ENCODE measurements around the gene PODXL2.

PODXL2 gene

GRCh38 chr3:127711896-127712295 lies 82.9 kb downstream of the PODXL2 start:
- TF ChIP-seq GATA2 (IDR thresholded peaks at IDR 0.05; ENCODE audit: low read depth, low read length), result no peak
- no peak for TF ChIP-seq GATA3 (IDR thresholded peaks at IDR 0.05; ENCODE audit: low read depth, low read length)

- TF ChIP-seq GATA3 (IDR thresholded peaks at IDR 0.05; ENCODE audit: low read depth, low read length), result no peak
- TF ChIP-seq GATA2 (IDR thresholded peaks at IDR 0.05; ENCODE audit: low read depth, low read length), result no peak
Measured at GRCh38 chr3:127712461-127712860, 83.5 kb downstream of the PODXL2 start.

- TF ChIP-seq GATA2 (IDR thresholded peaks at IDR 0.05; ENCODE audit: low read depth, low read length), result no peak
- no peak for TF ChIP-seq GATA3 (IDR thresholded peaks at IDR 0.05; ENCODE audit: low read depth, low read length)
Measured at GRCh38 chr3:127712881-127713771, 84.1 kb downstream of the PODXL2 start.

GRCh38 chr3:127714125-127714571 lies 85.2 kb downstream of the PODXL2 start:
- TF ChIP-seq GATA3 (IDR thresholded peaks at IDR 0.05; ENCODE audit: low read depth, low read length) (no peak), GATA2 (IDR thresholded peaks at IDR 0.05; ENCODE audit: low read depth, low read length) (no peak)

GRCh38 chr3:127714866-127715265 lies 85.9 kb downstream of the PODXL2 start:
- TF ChIP-seq GATA3 (IDR thresholded peaks at IDR 0.05; ENCODE audit: low read depth, low read length), result no peak
- TF ChIP-seq GATA2 (IDR thresholded peaks at IDR 0.05; ENCODE audit: low read depth, low read length), result no peak

GRCh38 chr3:127715532-127715931 lies 86.5 kb downstream of the PODXL2 start:
- TF ChIP-seq GATA3 (IDR thresholded peaks at IDR 0.05; ENCODE audit: low read depth, low read length), result no peak
- no peak for TF ChIP-seq GATA2 (IDR thresholded peaks at IDR 0.05; ENCODE audit: low read depth, low read length)

- TF ChIP-seq GATA2 (IDR thresholded peaks at IDR 0.05; ENCODE audit: low read depth, low read length) (no peak), GATA3 (IDR thresholded peaks at IDR 0.05; ENCODE audit: low read depth, low read length) (no peak)
Measured at GRCh38 chr3:127716384-127716783, 87.4 kb downstream of the PODXL2 start.

- TF ChIP-seq GATA3 (IDR thresholded peaks at IDR 0.05; ENCODE audit: low read depth, low read length), result no peak
- TF ChIP-seq GATA2 (IDR thresholded peaks at IDR 0.05; ENCODE audit: low read depth, low read length), result no peak
Measured at GRCh38 chr3:127717357-127718244, 88.6 kb downstream of the PODXL2 start.

- TF ChIP-seq GATA3 (IDR thresholded peaks at IDR 0.05; ENCODE audit: low read depth, low read length) (no peak), GATA2 (IDR thresholded peaks at IDR 0.05; ENCODE audit: low read depth, low read length) (no peak)
Measured at GRCh38 chr3:127718245-127718915, 89.4 kb downstream of the PODXL2 start.

- TF ChIP-seq GATA3 (IDR thresholded peaks at IDR 0.05; ENCODE audit: low read depth, low read length) (no peak), GATA2 (IDR thresholded peaks at IDR 0.05; ENCODE audit: low read depth, low read length) (no peak)
Measured at GRCh38 chr3:127718916-127719290, 89.9 kb downstream of the PODXL2 start.

GRCh38 chr3:127719369-127719768 lies 90.4 kb downstream of the PODXL2 start:
- no peak for TF ChIP-seq GATA2 (IDR thresholded peaks at IDR 0.05; ENCODE audit: low read depth, low read length)
- TF ChIP-seq GATA3 (IDR thresholded peaks at IDR 0.05; ENCODE audit: low read depth, low read length), result no peak

- TF ChIP-seq GATA2 (IDR thresholded peaks at IDR 0.05; ENCODE audit: low read depth, low read length) (no peak), GATA3 (IDR thresholded peaks at IDR 0.05; ENCODE audit: low read depth, low read length) (no peak)
Measured at GRCh38 chr3:127720161-127720823, 91.3 kb downstream of the PODXL2 start.

Data from SH-SY5Y (cell line).